ENCODE data around the gene IRF7. TPM values are rescaled to one million over a fixed set of nuclear protein-coding genes. Genes with fewer than 3 reads are reported as not detected.

The IRF7 gene
- total and polyA plus RNA-seq, 2 experiments from 2014 or later = 12.3 to 17.3 TPM

DNA sequence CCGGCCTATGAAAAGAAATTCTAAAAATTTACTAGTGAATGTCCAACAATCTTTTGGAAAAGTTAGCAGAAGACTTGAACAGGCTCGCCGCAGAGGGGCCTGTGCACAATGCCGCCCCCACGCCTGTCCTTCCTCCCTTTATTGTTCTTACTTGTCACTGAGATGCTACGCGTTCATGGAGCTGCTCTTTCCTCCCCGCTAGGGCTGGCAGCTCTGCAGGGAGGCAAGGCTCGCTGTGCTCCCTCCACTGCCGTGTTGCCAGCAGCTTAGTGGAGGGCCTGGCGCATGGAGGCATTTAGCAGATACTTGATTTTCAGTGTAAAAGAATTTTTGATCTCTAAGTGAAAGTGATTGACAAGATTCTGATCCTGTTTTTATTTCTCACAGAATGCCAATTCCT is 24.8 kb downstream of the IRF7 start:
- H3K4me2 ChIP-seq = no peak overlapping the region
- H3K9me2 ChIP-seq (ENCODE audit: insufficient read depth) = no peaks in the 10 kb centered on the region
- no peaks in the 10 kb centered on the region for H3K27me3 ChIP-seq (ENCODE audit: insufficient read depth)
- H3K36me3 ChIP-seq (ENCODE audit: insufficient read depth) = peaks cover 22% of the 10 kb centered on the region; the same call in 1 of the 2 replicates
- H3K27ac Mint-ChIP-seq = no peak overlapping the region
- peaks cover 81% of the 10 kb centered on the region for H3K36me3 Mint-ChIP-seq (ENCODE audit: low read depth)
- peak overlapping the region; percentile 59; the same call in 1 of the 2 replicates for H3K27ac ChIP-seq (ENCODE audit: low read depth)
- H3K4me3 ChIP-seq = no peak overlapping the region
- H3K4me3 Mint-ChIP-seq = no peak overlapping the region
- peaks cover 23% of the 10 kb centered on the region for H4K20me1 ChIP-seq (replicated peaks; ENCODE audit: insufficient read depth)
- no peak overlapping the region for H2AFZ ChIP-seq
- no peak for DNase-seq (ENCODE audit: low spot score)
- no peak for TF ChIP-seq NANOG (IDR thresholded peaks at IDR 0.05; ENCODE audit: borderline replicate concordance)
- H3K9me3 Mint-ChIP-seq = no peaks in the 10 kb centered on the region; the same call in 2 of the 3 replicates
- peaks cover 14% of the 10 kb centered on the region for H3K27me3 Mint-ChIP-seq (ENCODE audit: insufficient read depth, low read depth, poor library complexity)
- peaks cover 19% of the 10 kb centered on the region for H3F3A ChIP-seq (replicated peaks; ENCODE audit: low read depth)
- peaks cover 19% of the 10 kb centered on the region; the same call in 1 of the 2 replicates for H3K79me2 ChIP-seq (replicated peaks; ENCODE audit: insufficient read depth)
- no peaks in the 10 kb centered on the region for H3K4me1 ChIP-seq (ENCODE audit: insufficient read depth)
- ATAC-seq = no peak
- no peaks in the 10 kb centered on the region; the same call in 2 of the 3 replicates for H3K4me1 Mint-ChIP-seq

DNA sequence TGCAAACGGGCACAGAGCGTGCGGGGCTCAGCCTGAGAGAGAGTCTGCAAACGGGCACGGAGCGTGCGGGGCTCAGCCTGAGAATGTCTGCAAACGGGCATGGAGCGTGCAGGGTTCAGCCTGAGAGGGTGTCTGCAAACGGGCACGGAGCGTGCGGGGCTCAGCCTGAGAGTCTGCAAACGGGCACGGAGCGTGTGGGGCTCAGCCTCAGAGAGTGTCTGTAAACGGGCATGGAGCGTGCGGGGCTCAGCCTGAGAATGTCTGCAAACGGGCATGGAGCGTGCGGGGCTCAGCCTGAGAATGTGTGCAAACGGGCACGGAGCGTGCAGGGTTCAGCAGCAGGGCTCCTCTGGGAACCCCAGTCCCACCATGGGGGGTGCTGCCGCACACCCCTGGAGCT is 26.0 kb downstream of the IRF7 start:
- no peaks in the 10 kb centered on the region for H3K4me1 ChIP-seq (ENCODE audit: insufficient read depth)
- no peak overlapping the region for H2AFZ ChIP-seq
- ATAC-seq = no peak
- H3F3A ChIP-seq (replicated peaks; ENCODE audit: low read depth) = peaks cover 15% of the 10 kb centered on the region
- no peaks in the 10 kb centered on the region for H3K9me2 ChIP-seq (ENCODE audit: insufficient read depth)
- Mint-ChIP-seq H3K36me3 (ENCODE audit: low read depth) (peaks cover 74% of the 10 kb centered on the region), H3K9me3 (no peaks in the 10 kb centered on the region; the same call in 2 of the 3 replicates), H3K27me3 (ENCODE audit: insufficient read depth, low read depth, poor library complexity) (peaks cover 14% of the 10 kb centered on the region), H3K4me1 (no peaks in the 10 kb centered on the region; the same call in 2 of the 3 replicates), H3K27ac (no peak overlapping the region; the same call in 1 of the 2 replicates), H3K4me3 (no peak overlapping the region)
- H3K4me3 ChIP-seq = no peak overlapping the region
- peaks cover 19% of the 10 kb centered on the region; the same call in 1 of the 2 replicates for H3K36me3 ChIP-seq (ENCODE audit: insufficient read depth)
- TF ChIP-seq CREB1 (CRISPR knock-in tag; IDR thresholded peaks at IDR 0.05; ENCODE audit: low read depth) (no peak), EZH2phosphoT487 (IDR thresholded peaks at IDR 0.05; ENCODE audit: unreplicated experiment) (no peak), ZNF114 (CRISPR knock-in tag; IDR thresholded peaks at IDR 0.05) (no peak), JUNB (IDR thresholded peaks at IDR 0.05; ENCODE audit: unreplicated experiment) (no peak), STAT1 (IDR thresholded peaks at IDR 0.05; ENCODE audit: unreplicated experiment) (no peak), ZNF331 (CRISPR knock-in tag; IDR thresholded peaks at IDR 0.05; ENCODE audit: low read depth) (no peak), NANOG (IDR thresholded peaks at IDR 0.05; ENCODE audit: borderline replicate concordance) (no peak)
- TF ChIP-seq, protein P1, sequence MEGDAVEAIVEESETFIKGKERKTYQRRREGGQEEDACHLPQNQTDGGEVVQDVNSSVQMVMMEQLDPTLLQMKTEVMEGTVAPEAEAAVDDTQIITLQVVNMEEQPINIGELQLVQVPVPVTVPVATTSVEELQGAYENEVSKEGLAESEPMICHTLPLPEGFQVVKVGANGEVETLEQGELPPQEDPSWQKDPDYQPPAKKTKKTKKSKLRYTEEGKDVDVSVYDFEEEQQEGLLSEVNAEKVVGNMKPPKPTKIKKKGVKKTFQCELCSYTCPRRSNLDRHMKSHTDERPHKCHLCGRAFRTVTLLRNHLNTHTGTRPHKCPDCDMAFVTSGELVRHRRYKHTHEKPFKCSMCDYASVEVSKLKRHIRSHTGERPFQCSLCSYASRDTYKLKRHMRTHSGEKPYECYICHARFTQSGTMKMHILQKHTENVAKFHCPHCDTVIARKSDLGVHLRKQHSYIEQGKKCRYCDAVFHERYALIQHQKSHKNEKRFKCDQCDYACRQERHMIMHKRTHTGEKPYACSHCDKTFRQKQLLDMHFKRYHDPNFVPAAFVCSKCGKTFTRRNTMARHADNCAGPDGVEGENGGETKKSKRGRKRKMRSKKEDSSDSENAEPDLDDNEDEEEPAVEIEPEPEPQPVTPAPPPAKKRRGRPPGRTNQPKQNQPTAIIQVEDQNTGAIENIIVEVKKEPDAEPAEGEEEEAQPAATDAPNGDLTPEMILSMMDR (conservative IDR thresholded peaks at IDR 0.05; ENCODE audit: low read depth in 2 of 2) = no peak
- TF ChIP-seq, protein P2, sequence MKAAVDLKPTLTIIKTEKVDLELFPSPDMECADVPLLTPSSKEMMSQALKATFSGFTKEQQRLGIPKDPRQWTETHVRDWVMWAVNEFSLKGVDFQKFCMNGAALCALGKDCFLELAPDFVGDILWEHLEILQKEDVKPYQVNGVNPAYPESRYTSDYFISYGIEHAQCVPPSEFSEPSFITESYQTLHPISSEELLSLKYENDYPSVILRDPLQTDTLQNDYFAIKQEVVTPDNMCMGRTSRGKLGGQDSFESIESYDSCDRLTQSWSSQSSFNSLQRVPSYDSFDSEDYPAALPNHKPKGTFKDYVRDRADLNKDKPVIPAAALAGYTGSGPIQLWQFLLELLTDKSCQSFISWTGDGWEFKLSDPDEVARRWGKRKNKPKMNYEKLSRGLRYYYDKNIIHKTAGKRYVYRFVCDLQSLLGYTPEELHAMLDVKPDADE (IDR thresholded peaks at IDR 0.05) = no peak
- TF ChIP-seq, protein P3, sequence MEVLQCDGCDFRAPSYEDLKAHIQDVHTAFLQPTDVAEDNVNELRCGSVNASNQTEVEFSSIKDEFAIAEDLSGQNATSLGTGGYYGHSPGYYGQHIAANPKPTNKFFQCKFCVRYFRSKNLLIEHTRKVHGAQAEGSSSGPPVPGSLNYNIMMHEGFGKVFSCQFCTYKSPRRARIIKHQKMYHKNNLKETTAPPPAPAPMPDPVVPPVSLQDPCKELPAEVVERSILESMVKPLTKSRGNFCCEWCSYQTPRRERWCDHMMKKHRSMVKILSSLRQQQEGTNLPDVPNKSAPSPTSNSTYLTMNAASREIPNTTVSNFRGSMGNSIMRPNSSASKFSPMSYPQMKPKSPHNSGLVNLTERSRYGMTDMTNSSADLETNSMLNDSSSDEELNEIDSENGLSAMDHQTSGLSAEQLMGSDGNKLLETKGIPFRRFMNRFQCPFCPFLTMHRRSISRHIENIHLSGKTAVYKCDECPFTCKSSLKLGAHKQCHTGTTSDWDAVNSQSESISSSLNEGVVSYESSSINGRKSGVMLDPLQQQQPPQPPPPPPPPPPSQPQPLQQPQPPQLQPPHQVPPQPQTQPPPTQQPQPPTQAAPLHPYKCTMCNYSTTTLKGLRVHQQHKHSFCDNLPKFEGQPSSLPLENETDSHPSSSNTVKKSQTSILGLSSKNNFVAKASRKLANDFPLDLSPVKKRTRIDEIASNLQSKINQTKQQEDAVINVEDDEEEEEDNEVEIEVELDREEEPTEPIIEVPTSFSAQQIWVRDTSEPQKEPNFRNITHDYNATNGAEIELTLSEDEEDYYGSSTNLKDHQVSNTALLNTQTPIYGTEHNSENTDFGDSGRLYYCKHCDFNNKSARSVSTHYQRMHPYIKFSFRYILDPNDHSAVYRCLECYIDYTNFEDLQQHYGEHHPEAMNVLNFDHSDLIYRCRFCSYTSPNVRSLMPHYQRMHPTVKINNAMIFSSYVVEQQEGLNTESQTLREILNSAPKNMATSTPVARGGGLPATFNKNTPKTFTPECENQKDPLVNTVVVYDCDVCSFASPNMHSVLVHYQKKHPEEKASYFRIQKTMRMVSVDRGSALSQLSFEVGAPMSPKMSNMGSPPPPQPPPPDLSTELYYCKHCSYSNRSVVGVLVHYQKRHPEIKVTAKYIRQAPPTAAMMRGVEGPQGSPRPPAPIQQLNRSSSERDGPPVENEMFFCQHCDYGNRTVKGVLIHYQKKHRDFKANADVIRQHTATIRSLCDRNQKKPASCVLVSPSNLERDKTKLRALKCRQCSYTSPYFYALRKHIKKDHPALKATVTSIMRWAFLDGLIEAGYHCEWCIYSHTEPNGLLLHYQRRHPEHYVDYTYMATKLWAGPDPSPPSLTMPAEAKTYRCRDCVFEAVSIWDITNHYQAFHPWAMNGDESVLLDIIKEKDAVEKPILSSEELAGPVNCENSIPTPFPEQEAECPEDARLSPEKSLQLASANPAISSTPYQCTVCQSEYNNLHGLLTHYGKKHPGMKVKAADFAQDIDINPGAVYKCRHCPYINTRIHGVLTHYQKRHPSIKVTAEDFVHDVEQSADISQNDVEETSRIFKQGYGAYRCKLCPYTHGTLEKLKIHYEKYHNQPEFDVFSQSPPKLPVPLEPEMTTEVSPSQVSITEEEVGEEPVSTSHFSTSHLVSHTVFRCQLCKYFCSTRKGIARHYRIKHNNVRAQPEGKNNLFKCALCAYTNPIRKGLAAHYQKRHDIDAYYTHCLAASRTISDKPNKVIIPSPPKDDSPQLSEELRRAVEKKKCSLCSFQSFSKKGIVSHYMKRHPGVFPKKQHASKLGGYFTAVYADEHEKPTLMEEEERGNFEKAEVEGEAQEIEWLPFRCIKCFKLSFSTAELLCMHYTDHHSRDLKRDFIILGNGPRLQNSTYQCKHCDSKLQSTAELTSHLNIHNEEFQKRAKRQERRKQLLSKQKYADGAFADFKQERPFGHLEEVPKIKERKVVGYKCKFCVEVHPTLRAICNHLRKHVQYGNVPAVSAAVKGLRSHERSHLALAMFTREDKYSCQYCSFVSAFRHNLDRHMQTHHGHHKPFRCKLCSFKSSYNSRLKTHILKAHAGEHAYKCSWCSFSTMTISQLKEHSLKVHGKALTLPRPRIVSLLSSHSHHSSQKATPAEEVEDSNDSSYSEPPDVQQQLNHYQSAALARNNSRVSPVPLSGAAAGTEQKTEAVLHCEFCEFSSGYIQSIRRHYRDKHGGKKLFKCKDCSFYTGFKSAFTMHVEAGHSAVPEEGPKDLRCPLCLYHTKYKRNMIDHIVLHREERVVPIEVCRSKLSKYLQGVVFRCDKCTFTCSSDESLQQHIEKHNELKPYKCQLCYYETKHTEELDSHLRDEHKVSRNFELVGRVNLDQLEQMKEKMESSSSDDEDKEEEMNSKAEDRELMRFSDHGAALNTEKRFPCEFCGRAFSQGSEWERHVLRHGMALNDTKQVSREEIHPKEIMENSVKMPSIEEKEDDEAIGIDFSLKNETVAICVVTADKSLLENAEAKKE (CRISPR knock-in tag; IDR thresholded peaks at IDR 0.05) = no peak
- H3K27me3 ChIP-seq (ENCODE audit: insufficient read depth) = no peaks in the 10 kb centered on the region
- H4K20me1 ChIP-seq (replicated peaks; ENCODE audit: insufficient read depth) = peaks cover 15% of the 10 kb centered on the region
- peaks cover 15% of the 10 kb centered on the region; the same call in 1 of the 2 replicates for H3K79me2 ChIP-seq (replicated peaks; ENCODE audit: insufficient read depth)
- DNase-seq (ENCODE audit: low spot score) = no peak
- no peak overlapping the region for H3K4me2 ChIP-seq
- H3K27ac ChIP-seq (ENCODE audit: low read depth) = no peak overlapping the region
